NB4 (cell line): ENCODE results near the gene MADCAM1.

Source experiments
- CTCF ChIP-seq: IDR thresholded peaks from one replicate; pipeline ENCODE4 v1.5.1; 2012; ENCODE audit warnings: low read depth, low read length
- MAX ChIP-seq: IDR thresholded peaks from 2 replicates; pipeline ENCODE4 v1.6.1; 2011; ENCODE audit warnings: low read depth, low read length

GRCh38 chr19:548886-549830, 52.9 kb downstream of the MADCAM1 start:
- TF ChIP-seq CTCF, result no peak
- no peak for TF ChIP-seq MAX
